Liver (tissue), 9 donors: ENCODE data around the gene MYO18A. TPM values are rescaled to one million over a fixed set of nuclear protein-coding genes. Genes with fewer than 3 reads are reported as not detected.
A peak's percentile ranks its signal among the peaks of the same experiment; 100 is the strongest.

ENCODE experiments used
- DNase-seq: peaks from one replicate; pipeline ENCODE4 v3.0.0-alpha.2; 2017; ENCODE audit warnings: low spot score
- H3K27ac ChIP-seq, 2 donors: one replicate each; pipeline ENCODE4 v1.7.0; 2013; ENCODE audit warnings: inconsistent platforms in 2 of 2, low read length in 2 of 2, control low read depth in 1 of 2, low read depth in 1 of 2, mild to moderate bottlenecking in 1 of 2
- H3K27me3 ChIP-seq, 4 donors: one replicate each; pipeline versions ENCODE4 v1.6.1 to v1.7.0; 2013; ENCODE audit warnings: low read length in 3 of 4, inconsistent platforms in 1 of 4, mild to moderate bottlenecking in 1 of 4, moderate library complexity in 1 of 4; ENCODE audit not compliant: control insufficient read depth in 4 of 4, insufficient read depth in 4 of 4
- H3K36me3 ChIP-seq, 4 donors: one replicate each; pipeline versions ENCODE4 v1.6.1 to v1.7.0; 2013; ENCODE audit warnings: low read length in 3 of 4, mild to moderate bottlenecking in 3 of 4, low read depth in 1 of 4, moderate library complexity in 1 of 4; ENCODE audit not compliant: control insufficient read depth in 4 of 4, insufficient read depth in 3 of 4
- H3K4me1 ChIP-seq, 4 donors: one replicate each; pipeline versions ENCODE4 v1.6.1 to v1.7.0; 2013; ENCODE audit warnings: low read length in 3 of 4, mild to moderate bottlenecking in 3 of 4, moderate library complexity in 1 of 4; ENCODE audit not compliant: control insufficient read depth in 4 of 4, insufficient read depth in 4 of 4
- H3K4me3 ChIP-seq, 3 donors: one replicate each; pipeline versions ENCODE4 v1.6.1 to v1.7.0; 2013; ENCODE audit warnings: low read length in 3 of 3, control low read depth in 1 of 3, low read depth in 1 of 3, mild to moderate bottlenecking in 1 of 3
- H3K9ac ChIP-seq, 2 donors: one replicate each; pipeline ENCODE4 v1.7.0; 2013; ENCODE audit warnings: low read length in 2 of 2, mild to moderate bottlenecking in 2 of 2, moderate library complexity in 2 of 2, control low read depth in 1 of 2, low read depth in 1 of 2
- H3K9me3 ChIP-seq, 4 donors: one replicate each; pipeline versions ENCODE4 v1.6.1 to v1.7.0; 2013; ENCODE audit warnings: low read length in 3 of 4; ENCODE audit not compliant: control insufficient read depth in 4 of 4
- EGR1 ChIP-seq, 2 donors: IDR thresholded peaks; 2 replicates each; pipeline ENCODE4 v1.6.1; 2016 to 2018; ENCODE audit warnings: antibody characterized with exemption in 2 of 2, low read depth in 2 of 2
- FOXA1 ChIP-seq: IDR thresholded peaks from 2 replicates; pipeline ENCODE4 v1.6.1; 2016; ENCODE audit warnings: antibody characterized with exemption
- FOXA2 ChIP-seq: IDR thresholded peaks from 2 replicates; pipeline ENCODE4 v1.6.1; 2016; ENCODE audit warnings: antibody characterized with exemption
- HNF4A ChIP-seq, 2 donors: conservative IDR thresholded peaks; 2 replicates each; pipeline ENCODE4 v1.6.1; 2016; ENCODE audit warnings: antibody characterized with exemption in 2 of 2, mild to moderate bottlenecking in 2 of 2
- JUND ChIP-seq, 2 donors: IDR thresholded peaks; 2 replicates each; pipeline ENCODE4 v1.6.1; 2016; ENCODE audit warnings: antibody characterized with exemption in 2 of 2
- NR2F2 ChIP-seq: IDR thresholded peaks from 2 replicates; pipeline ENCODE4 v1.6.1; 2016; ENCODE audit warnings: antibody characterized with exemption
- RAD21 ChIP-seq, 2 donors: IDR thresholded peaks; 2 replicates each; pipeline ENCODE4 v1.6.1; 2016; ENCODE audit warnings: antibody characterized with exemption in 2 of 2, mild to moderate bottlenecking in 2 of 2
- RXRA ChIP-seq, 2 donors: IDR thresholded peaks; 2 replicates each; pipeline ENCODE4 v1.6.1; 2017 to 2018; ENCODE audit warnings: antibody characterized with exemption in 2 of 2, mild to moderate bottlenecking in 1 of 2
- SP1 ChIP-seq: IDR thresholded peaks from 2 replicates; pipeline ENCODE4 v1.6.1; 2018; ENCODE audit warnings: antibody characterized with exemption, mild to moderate bottlenecking
- YY1 ChIP-seq: IDR thresholded peaks from 2 replicates; pipeline ENCODE4 v1.6.1; 2016; ENCODE audit warnings: antibody characterized with exemption, mild to moderate bottlenecking
- WGBS: extraction: QIAGEN DNeasy Blood & Tissue Kit; methylation state at CpG from one replicate; pipeline ENCODE4 v1.1.7; 2013; 5-methylcytosine and 5-hydroxymethylcytosine counted together
- polyA plus RNA-seq, 2 donors: library from polyadenylated mRNA; stranded (reverse) in 1 of 2; unstranded in 1 of 2; fragments of 200-250 nt in 1 of 2; fragments of >200 nt in 1 of 2; fragmentation: Nextera tagmentation in 1 of 2; extraction: Ambion mirVana in 1 of 2; gene quantifications; one replicate each; pipeline versions ENCODE4 v1.2.1 to v1.2.3, GENCODE V29; 2013 to 2015
- total RNA-seq, 2 donors: library from RNA; depleted of rRNA; stranded (reverse); fragments of >200 nt; gene quantifications; one replicate each; pipeline ENCODE4 v1.2.3, GENCODE V29; 2014
- TF ChIP-seq, protein P1 (sequence below): IDR thresholded peaks from 2 replicates; pipeline ENCODE4 v1.6.1; 2016; ENCODE audit warnings: antibody characterized with exemption, mild to moderate bottlenecking
- TF ChIP-seq, protein P2 (sequence below): fragments of 150-350 bp; IDR thresholded peaks from 2 replicates; pipeline ENCODE4 v1.5.1; 2017; ENCODE audit warnings: improper control_type of control experiment, low read depth, low read length; ENCODE audit not compliant: missing input control
- donor health status: healthy.
- donor health status: healthy.
- donor health status: healthy.
- donor health status: healthy.
- donor health status: healthy.

The MYO18A gene
- total and polyA plus RNA-seq, 4 donors, result 26.3 to 81.6 (median 37.3) TPM

DNA sequence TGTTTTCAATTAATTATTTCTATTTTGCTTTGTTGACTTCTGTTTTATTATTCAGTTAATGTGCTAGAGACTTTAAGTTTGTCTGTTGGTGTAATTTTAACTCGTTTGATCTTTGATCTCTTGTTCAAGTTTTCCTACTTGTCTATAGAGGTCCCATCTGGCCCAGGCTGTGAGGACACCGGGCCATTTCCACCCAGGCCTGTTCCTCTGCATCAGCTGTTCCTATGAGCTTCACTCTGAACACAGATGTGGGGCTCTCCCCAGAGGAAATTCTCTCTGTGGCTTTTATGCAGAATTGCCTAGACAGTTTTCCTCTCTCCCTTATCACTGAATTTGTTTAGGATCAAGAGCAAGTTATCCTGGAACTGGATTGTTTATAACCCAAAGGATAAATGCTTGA lies 44.7 kb downstream of the MYO18A start:
- Histone ChIP-seq H3K27ac (no peak overlapping the region), H3K27me3 (no peaks in the 10 kb centered on the region), H3K9me3 (no peaks in the 10 kb centered on the region), H3K4me3 (no peak overlapping the region), H3K36me3 (peaks cover 0 to 4% (median 0%) of the 10 kb centered on the region in 4 donors), H3K4me1 (peaks cover 4 to 35% (median 26%) of the 10 kb centered on the region in 4 donors), H3K9ac (no peak overlapping the region)
- WGBS, result 23% methylated on average over 2 of the region's 2 CpGs
- peak in 1 of 2 donors; percentile 35 for TF ChIP-seq HNF4A (conservative IDR thresholded peaks at IDR 0.05)
- TF ChIP-seq, protein P1, sequence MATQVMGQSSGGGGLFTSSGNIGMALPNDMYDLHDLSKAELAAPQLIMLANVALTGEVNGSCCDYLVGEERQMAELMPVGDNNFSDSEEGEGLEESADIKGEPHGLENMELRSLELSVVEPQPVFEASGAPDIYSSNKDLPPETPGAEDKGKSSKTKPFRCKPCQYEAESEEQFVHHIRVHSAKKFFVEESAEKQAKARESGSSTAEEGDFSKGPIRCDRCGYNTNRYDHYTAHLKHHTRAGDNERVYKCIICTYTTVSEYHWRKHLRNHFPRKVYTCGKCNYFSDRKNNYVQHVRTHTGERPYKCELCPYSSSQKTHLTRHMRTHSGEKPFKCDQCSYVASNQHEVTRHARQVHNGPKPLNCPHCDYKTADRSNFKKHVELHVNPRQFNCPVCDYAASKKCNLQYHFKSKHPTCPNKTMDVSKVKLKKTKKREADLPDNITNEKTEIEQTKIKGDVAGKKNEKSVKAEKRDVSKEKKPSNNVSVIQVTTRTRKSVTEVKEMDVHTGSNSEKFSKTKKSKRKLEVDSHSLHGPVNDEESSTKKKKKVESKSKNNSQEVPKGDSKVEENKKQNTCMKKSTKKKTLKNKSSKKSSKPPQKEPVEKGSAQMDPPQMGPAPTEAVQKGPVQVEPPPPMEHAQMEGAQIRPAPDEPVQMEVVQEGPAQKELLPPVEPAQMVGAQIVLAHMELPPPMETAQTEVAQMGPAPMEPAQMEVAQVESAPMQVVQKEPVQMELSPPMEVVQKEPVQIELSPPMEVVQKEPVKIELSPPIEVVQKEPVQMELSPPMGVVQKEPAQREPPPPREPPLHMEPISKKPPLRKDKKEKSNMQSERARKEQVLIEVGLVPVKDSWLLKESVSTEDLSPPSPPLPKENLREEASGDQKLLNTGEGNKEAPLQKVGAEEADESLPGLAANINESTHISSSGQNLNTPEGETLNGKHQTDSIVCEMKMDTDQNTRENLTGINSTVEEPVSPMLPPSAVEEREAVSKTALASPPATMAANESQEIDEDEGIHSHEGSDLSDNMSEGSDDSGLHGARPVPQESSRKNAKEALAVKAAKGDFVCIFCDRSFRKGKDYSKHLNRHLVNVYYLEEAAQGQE, result no peak
- peak in 1 of 2 donors; percentile 19 for TF ChIP-seq RXRA (IDR thresholded peaks at IDR 0.05)
- no peak for TF ChIP-seq SP1
- no peak for DNase-seq

DNA sequence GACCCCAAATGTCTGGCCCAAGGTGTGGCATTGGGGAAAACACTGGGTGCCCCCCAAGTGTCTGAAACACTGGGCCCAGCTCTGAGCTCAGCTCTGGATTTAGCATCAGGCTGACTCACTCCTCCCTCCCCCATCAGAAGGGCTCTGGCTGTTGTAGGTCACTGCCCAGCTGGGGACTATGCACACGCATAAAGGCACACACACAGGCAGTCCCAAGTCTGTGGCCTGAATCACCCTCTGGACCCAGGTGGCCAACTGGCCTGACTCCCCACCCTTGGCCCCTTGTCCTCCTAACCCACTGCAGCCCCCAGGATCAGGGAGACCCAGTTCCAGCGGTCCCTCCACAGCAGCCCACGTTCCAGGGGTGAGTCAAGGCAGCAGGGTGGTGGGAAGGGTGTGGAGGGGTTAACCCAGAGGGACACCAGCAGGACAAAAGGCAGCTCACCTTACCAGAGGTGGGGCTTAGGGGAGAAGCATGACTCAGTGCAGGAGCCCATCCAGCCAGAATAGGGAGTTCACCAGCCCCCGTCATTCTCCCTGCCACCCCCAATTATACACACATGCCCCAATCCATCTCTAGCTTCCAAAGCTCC lies 47.0 kb downstream of the MYO18A start:
- no peaks in the 10 kb centered on the region for H3K27me3 ChIP-seq
- peak overlapping the region in 1 of 2 donors; percentile 23 for H3K27ac ChIP-seq
- peaks cover 0 to 10% (median 0%) of the 10 kb centered on the region in 4 donors for H3K36me3 ChIP-seq
- TF ChIP-seq RXRA (IDR thresholded peaks at IDR 0.05) (peak in 1 of 2 donors; percentile 39), FOXA1 (no peak), HNF4A (conservative IDR thresholded peaks at IDR 0.05) (peak in 1 of 2 donors; percentile 46)
- WGBS, result 80% methylated on average over 4 of the region's 4 CpGs
- no peaks in the 10 kb centered on the region for H3K9me3 ChIP-seq
- no peak overlapping the region for H3K9ac ChIP-seq
- no peak overlapping the region for H3K4me3 ChIP-seq
- DNase-seq, result no peak
- peaks cover 2 to 13% (median 9%) of the 10 kb centered on the region in 4 donors for H3K4me1 ChIP-seq

DNA sequence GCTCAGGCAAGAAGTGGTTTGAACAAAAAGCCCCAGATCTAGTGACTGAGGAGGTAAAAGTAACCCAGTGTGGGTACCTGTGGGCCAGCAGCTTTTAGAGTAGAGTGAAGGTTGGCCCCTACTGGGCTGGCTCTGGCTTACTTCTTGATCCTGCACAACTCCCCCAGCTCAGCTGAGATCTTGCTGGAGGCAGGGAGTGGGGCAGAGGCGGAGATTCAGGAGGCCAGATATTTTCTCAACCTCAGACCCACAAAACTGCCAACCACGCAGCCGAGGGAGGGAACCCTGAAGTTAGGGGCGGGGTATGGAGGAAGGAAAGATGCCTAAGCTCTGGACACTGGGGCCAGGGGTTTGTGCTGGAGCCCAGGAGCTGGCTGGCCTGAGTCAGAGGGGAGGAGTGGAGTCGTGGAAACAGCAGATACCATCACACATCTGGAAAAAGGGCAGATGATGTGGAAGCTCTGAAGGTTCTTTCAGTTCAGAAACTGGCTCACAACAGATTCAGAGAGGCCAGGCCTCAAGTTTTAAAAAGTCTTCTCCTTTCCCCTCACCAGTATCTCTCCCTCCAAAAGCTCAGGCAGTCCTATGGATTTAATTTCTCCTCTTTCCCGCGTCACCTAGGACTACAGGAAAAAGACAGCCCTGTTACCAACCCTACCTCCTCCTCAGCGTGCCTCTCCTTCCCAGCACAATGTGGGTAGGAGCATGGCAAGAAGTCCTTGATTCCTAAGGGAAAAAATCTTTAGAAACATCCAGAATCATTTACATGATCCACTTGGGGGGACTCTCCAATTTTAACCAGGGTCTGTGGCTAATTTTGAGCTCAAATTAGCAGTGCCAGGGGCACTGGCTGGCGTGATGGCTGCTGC lies 48.1 kb downstream of the MYO18A start:
- DNase-seq, result no peak
- TF ChIP-seq HNF4A (conservative IDR thresholded peaks at IDR 0.05) (no peak), EGR1 (IDR thresholded peaks at IDR 0.05; ENCODE audit: low read depth in 2 of 2) (no peak), FOXA2 (no peak), YY1 (no peak), RXRA (IDR thresholded peaks at IDR 0.05) (no peak), JUND (IDR thresholded peaks at IDR 0.05) (no peak), SP1 (no peak), FOXA1 (no peak), RAD21 (IDR thresholded peaks at IDR 0.05) (no peak), NR2F2 (no peak)
- TF ChIP-seq, protein P2, sequence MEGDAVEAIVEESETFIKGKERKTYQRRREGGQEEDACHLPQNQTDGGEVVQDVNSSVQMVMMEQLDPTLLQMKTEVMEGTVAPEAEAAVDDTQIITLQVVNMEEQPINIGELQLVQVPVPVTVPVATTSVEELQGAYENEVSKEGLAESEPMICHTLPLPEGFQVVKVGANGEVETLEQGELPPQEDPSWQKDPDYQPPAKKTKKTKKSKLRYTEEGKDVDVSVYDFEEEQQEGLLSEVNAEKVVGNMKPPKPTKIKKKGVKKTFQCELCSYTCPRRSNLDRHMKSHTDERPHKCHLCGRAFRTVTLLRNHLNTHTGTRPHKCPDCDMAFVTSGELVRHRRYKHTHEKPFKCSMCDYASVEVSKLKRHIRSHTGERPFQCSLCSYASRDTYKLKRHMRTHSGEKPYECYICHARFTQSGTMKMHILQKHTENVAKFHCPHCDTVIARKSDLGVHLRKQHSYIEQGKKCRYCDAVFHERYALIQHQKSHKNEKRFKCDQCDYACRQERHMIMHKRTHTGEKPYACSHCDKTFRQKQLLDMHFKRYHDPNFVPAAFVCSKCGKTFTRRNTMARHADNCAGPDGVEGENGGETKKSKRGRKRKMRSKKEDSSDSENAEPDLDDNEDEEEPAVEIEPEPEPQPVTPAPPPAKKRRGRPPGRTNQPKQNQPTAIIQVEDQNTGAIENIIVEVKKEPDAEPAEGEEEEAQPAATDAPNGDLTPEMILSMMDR, result no peak
- 85% methylated on average over 9 of the region's 9 CpGs for WGBS
- Histone ChIP-seq H3K36me3 (peaks cover 0 to 13% (median 2%) of the 10 kb centered on the region in 4 donors), H3K9ac (no peak overlapping the region), H3K27me3 (no peaks in the 10 kb centered on the region), H3K9me3 (no peaks in the 10 kb centered on the region), H3K4me1 (peaks cover 0 to 12% (median 7%) of the 10 kb centered on the region in 4 donors), H3K4me3 (no peak overlapping the region), H3K27ac (no peak overlapping the region)
